A549 (cell line): Measurements from ENCODE around the gene ZNF382. TPM values are rescaled to one million over a fixed set of nuclear protein-coding genes. Genes with fewer than 3 reads are reported as not detected.

Source experiments
- ATAC-seq, 2 experiments: fragments of 200-7000 bp in 1 of 2; fragments of >200 bp in 1 of 2; cut with Nextera tagmentation in 1 of 2; cut with Tn5 transposase in 1 of 2; 3 replicates each; pipeline versions ENCODE4 v1.8.0 to v1.9.1; 2018 to 2020; ENCODE audit warnings: mild to moderate bottlenecking in 1 of 2, moderate library complexity in 1 of 2
- CTCF ChIA-PET: fragments of 300-600 bp; sonication (Branson Sonifier 250); formaldehyde crosslinking; extraction: SDS; loops from one replicate; lab custom pipeline; 2021; ENCODE audit warnings: antibody characterized with exemption, inconsistent platforms; lab: Yijun Ruan, JAX
- POLR2A ChIA-PET: fragments of 350-600 bp; formaldehyde crosslinking; extraction: SDS; loops from one replicate; lab custom pipeline; 2021; ENCODE audit warnings: antibody characterized with exemption, inconsistent platforms; lab: Yijun Ruan, JAX
- DNase-seq, 2 experiments: peaks; one replicate each; pipeline versions ENCODE4 v3.0.0 to v3.0.0-alpha.2; 2011 to 2016; ENCODE audit warnings: low read depth in 1 of 2, low spot score in 1 of 2
- FAIRE-seq: peaks from 2 replicates; lab custom pipeline; 2011; peaks lifted over from hg19 to GRCh38; lab: Jason Lieb, UNC
- H3K27ac ChIP-seq, 2 experiments: fragments of >200 bp; sonication (Bioruptor Twin); formaldehyde crosslinking; 3 replicates each; pipeline ENCODE4 v1.5.1; 2016 to 2017
- H3K4me1 ChIP-seq: fragments of >200 bp; sonication (Bioruptor Twin); formaldehyde crosslinking; 3 replicates; pipeline ENCODE4 v1.6.1; 2016
- H3K4me2 ChIP-seq: fragments of >200 bp; sonication (Bioruptor Twin); formaldehyde crosslinking; 3 replicates; pipeline ENCODE4 v1.6.1; 2016
- H3K4me3 ChIP-seq: fragments of >200 bp; sonication (Bioruptor Twin); formaldehyde crosslinking; 3 replicates; pipeline ENCODE4 v1.5.1; 2016
- H3K9me3 ChIP-seq: fragments of >200 bp; sonication (Bioruptor Twin); formaldehyde crosslinking; 3 replicates; pipeline ENCODE4 v1.6.1; 2016
- BCL3 ChIP-seq: fragments of >200 bp; sonication (Bioruptor Twin); formaldehyde crosslinking; IDR thresholded peaks from 3 replicates; pipeline ENCODE4 v1.6.1; 2016
- CBX8 ChIP-seq: fragments of 200-600 bp; sonication (generic); IDR thresholded peaks from 2 replicates; pipeline ENCODE4 v1.6.1; 2016
- CEBPB ChIP-seq, 2 experiments: fragments of >200 bp in 1 of 2; sonication (Bioruptor Twin) in 1 of 2; formaldehyde crosslinking in 1 of 2; IDR thresholded peaks; 2 replicates each; pipeline ENCODE4 v1.6.1; 2012 to 2016
- CTCF ChIP-seq: fragments of >200 bp; sonication (Bioruptor Twin); formaldehyde crosslinking; IDR thresholded peaks from 3 replicates; pipeline ENCODE4 v1.5.1; 2016
- EHF ChIP-seq: fragments of 250-450 bp; sonication (Bioruptor Pico); IDR thresholded peaks from 2 replicates; pipeline ENCODE4 v1.5.0; 2020; ENCODE audit warnings: mild to moderate bottlenecking
- FOSB ChIP-seq: fragments of 250-450 bp; sonication (Bioruptor Pico); IDR thresholded peaks from 2 replicates; pipeline ENCODE4 v1.5.0; 2020; ENCODE audit warnings: mild to moderate bottlenecking, moderate library complexity
- FOSL2 ChIP-seq, 2 experiments: fragments of 450-650 bp in 1 of 2; fragments of >200 bp in 1 of 2; sonication (Bioruptor Twin) in 1 of 2; formaldehyde crosslinking; IDR thresholded peaks; 2 replicates each; pipeline versions ENCODE4 v1.5.0 to v1.6.1; 2016 to 2020; ENCODE audit warnings: mild to moderate bottlenecking in 1 of 2, moderate library complexity in 1 of 2
- FOXS1 ChIP-seq: fragments of 250-450 bp; sonication (Bioruptor Pico); IDR thresholded peaks from 2 replicates; pipeline ENCODE4 v1.5.0; 2020; ENCODE audit warnings: mild to moderate bottlenecking, moderate library complexity
- GATA3 ChIP-seq: IDR thresholded peaks from 2 replicates; pipeline ENCODE4 v1.6.1; 2012; ENCODE audit warnings: borderline replicate concordance
- HOXA7 ChIP-seq: fragments of 250-450 bp; sonication (Bioruptor Pico); IDR thresholded peaks from 2 replicates; pipeline ENCODE4 v1.5.0; 2020; ENCODE audit warnings: mild to moderate bottlenecking, moderate library complexity
- HOXB13 ChIP-seq: fragments of 250-450 bp; sonication (Bioruptor Pico); IDR thresholded peaks from 2 replicates; pipeline ENCODE4 v1.5.0; 2020; ENCODE audit warnings: low read depth, mild to moderate bottlenecking, moderate library complexity
- HOXB5 ChIP-seq: fragments of 250-450 bp; sonication (Bioruptor Pico); IDR thresholded peaks from 2 replicates; pipeline ENCODE4 v1.5.0; 2020; ENCODE audit warnings: mild to moderate bottlenecking, moderate library complexity
- JUN ChIP-seq, 2 experiments: fragments of >200 bp; sonication (Bioruptor Twin); formaldehyde crosslinking; IDR thresholded peaks; 2 replicates in 1 of 2; 3 replicates in 1 of 2; pipeline ENCODE4 v1.6.1; 2016 to 2017
- KDM1A ChIP-seq: fragments of 200-600 bp; sonication (generic); IDR thresholded peaks from 2 replicates; pipeline ENCODE4 v1.6.1; 2016; ENCODE audit warnings: low read depth, mild to moderate bottlenecking
- MAZ ChIP-seq: fragments of 150-350 bp; IDR thresholded peaks from 2 replicates; pipeline ENCODE4 v1.6.1; 2014; ENCODE audit warnings: antibody characterized with exemption, low read depth, low read length, borderline replicate concordance
- MYC ChIP-seq: IDR thresholded peaks from 2 replicates; pipeline ENCODE4 v1.6.1; 2012; ENCODE audit warnings: mild to moderate bottlenecking, inconsistent platforms, low read length, improper control_type of control experiment, borderline replicate concordance
- NFE2L2 ChIP-seq: fragments of 150-350 bp; conservative IDR thresholded peaks from 2 replicates; pipeline ENCODE4 v1.6.1; 2014; ENCODE audit warnings: low read length
- NPAS2 ChIP-seq: fragments of 250-450 bp; sonication (Bioruptor Pico); IDR thresholded peaks from 2 replicates; pipeline ENCODE4 v1.8.0; 2022; ENCODE audit warnings: mild to moderate bottlenecking, moderate library complexity, borderline replicate concordance
- NR3C1 ChIP-seq: fragments of >200 bp; sonication (Bioruptor Twin); formaldehyde crosslinking; IDR thresholded peaks from 3 replicates; pipeline ENCODE4 v1.6.1; 2017
- PHF8 ChIP-seq: fragments of 200-600 bp; sonication (generic); IDR thresholded peaks from 2 replicates; pipeline ENCODE4 v1.6.1; 2016; ENCODE audit warnings: low read depth, mild to moderate bottlenecking, antibody characterized with exemption, moderate library complexity, borderline replicate concordance
- POLR2A ChIP-seq: IDR thresholded peaks from 2 replicates; pipeline ENCODE4 v1.6.1; 2012; ENCODE audit warnings: mild to moderate bottlenecking, low read length
- RAD21 ChIP-seq, 2 experiments: fragments of >200 bp in 1 of 2; sonication (Bioruptor Twin) in 1 of 2; formaldehyde crosslinking in 1 of 2; IDR thresholded peaks in 1 of 2; conservative IDR thresholded peaks in 1 of 2; 2 replicates in 1 of 2; 3 replicates in 1 of 2; pipeline ENCODE4 v1.6.1; 2012 to 2018; ENCODE audit warnings: inconsistent platforms in 1 of 2
- RARB ChIP-seq: fragments of 250-450 bp; sonication (Bioruptor Pico); IDR thresholded peaks from 2 replicates; pipeline ENCODE4 v1.8.0; 2021; ENCODE audit warnings: mild to moderate bottlenecking, moderate library complexity
- RFX5 ChIP-seq: fragments of 450-650 bp; IDR thresholded peaks from 2 replicates; pipeline ENCODE4 v1.7.1; 2014; ENCODE audit warnings: antibody characterized with exemption, mild to moderate bottlenecking, moderate library complexity
- RNF2 ChIP-seq: fragments of 200-600 bp; sonication (generic); IDR thresholded peaks from 2 replicates; pipeline ENCODE4 v1.6.1; 2016; ENCODE audit warnings: low read depth, mild to moderate bottlenecking, antibody characterized with exemption, moderate library complexity, borderline replicate concordance
- SREBF2 ChIP-seq: fragments of 450-650 bp; IDR thresholded peaks from 2 replicates; pipeline ENCODE4 v1.6.1; 2014; ENCODE audit warnings: mild to moderate bottlenecking, moderate library complexity
- TFCP2L1 ChIP-seq: fragments of 250-450 bp; sonication (Bioruptor Pico); IDR thresholded peaks from 2 replicates; pipeline ENCODE4 v1.5.0; 2021; ENCODE audit warnings: mild to moderate bottlenecking
- TP53 ChIP-seq: fragments of 250-450 bp; sonication (Bioruptor Pico); IDR thresholded peaks from 2 replicates; pipeline ENCODE4 v1.5.0; 2021; ENCODE audit warnings: mild to moderate bottlenecking, moderate library complexity
- USF2 ChIP-seq: fragments of 450-650 bp; IDR thresholded peaks from 2 replicates; pipeline ENCODE4 v1.6.1; 2014; ENCODE audit warnings: antibody characterized with exemption
- ZC3H11A ChIP-seq: fragments of 450-650 bp; IDR thresholded peaks from 2 replicates; pipeline ENCODE4 v1.6.1; 2014; ENCODE audit warnings: antibody characterized with exemption, mild to moderate bottlenecking
- ZFP36 ChIP-seq: fragments of 450-650 bp; IDR thresholded peaks from 2 replicates; pipeline ENCODE4 v1.6.1; 2014; ENCODE audit warnings: borderline replicate concordance; ENCODE audit not compliant: partially characterized antibody
- ZSCAN20 ChIP-seq: fragments of 250-450 bp; sonication (Bioruptor Pico); IDR thresholded peaks from 2 replicates; pipeline ENCODE4 v1.8.0; 2022; ENCODE audit warnings: mild to moderate bottlenecking, moderate library complexity
- WGBS: methylation state at CpG from one replicate; pipeline ENCODE4 v1.1.6; 2017; ENCODE audit errors: missing lambda C conversion rate; 5-methylcytosine and 5-hydroxymethylcytosine counted together
- polyA plus RNA-seq, 4 experiments: library from polyadenylated mRNA; depleted of rRNA in 3 of 4; stranded (reverse); fragments of >200 nt; fragmentation: RNase III in 1 of 4; extraction: RNeasy Plus Mini Kit Qiagen cat#74134 plus additional on column Dnase treatment in 1 of 4; gene quantifications; 2 replicates in 3 of 4; 3 replicates in 1 of 4; pipeline ENCODE4 v1.2.3, GENCODE V29; 2011 to 2017
- TF ChIP-seq, protein P1 (sequence below): fragments of 250-450 bp; sonication (Bioruptor Pico); IDR thresholded peaks from 2 replicates; pipeline ENCODE4 v1.5.0; 2021; ENCODE audit warnings: mild to moderate bottlenecking, moderate library complexity, borderline replicate concordance
- TF ChIP-seq, protein P2 (sequence below): fragments of 150-350 bp; IDR thresholded peaks from 2 replicates; pipeline ENCODE4 v1.6.1; 2014; ENCODE audit warnings: low read depth, mild to moderate bottlenecking, low read length

Gene ZNF382
- polyA plus RNA-seq, 2 of the 4 experiments (the other 2 are of a cell fraction) = 0.08 to 0.30 TPM

DNA sequence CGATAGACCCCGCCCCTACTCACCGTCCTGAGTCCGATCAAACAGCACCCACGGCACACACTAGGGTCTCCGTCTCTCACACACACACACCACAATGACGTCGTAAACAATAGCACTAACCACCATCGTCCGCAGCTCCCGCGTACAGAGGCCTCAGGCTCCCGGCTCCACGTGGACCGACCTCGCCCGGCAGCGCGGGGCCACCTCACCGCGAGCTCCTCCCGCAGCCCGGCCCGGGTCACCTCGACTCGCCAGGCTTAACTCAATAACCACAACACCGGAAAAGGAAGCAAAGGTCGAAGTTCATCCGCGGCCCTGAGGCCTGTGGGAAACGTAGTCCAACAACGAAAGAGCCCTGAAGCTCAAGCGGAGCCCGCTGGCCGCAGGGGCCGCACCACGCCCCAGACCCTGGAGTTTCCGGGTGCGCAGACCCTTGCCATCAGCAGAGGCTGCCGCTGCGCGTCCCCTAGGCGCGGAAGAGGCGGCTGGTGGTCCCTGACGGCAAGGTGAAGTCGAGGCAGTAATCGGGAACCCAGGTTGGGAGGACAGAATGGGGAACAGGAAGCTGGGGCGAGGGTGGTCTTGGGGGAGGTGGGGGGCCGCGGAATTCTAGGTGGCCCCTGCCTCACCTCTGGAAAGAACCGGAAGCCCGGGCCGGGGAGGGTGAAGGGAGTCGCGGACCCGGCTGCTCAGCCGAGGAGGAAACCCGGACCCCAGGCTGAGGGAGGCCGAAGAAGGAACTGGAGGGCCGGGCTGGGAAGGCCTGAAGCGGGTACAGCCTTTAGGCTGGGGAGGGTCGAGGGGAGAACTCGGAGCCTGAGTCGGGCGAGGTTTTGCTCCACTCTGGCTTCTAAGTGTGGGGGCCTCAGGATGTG, 31.9 kb upstream of the ZNF382 start, which contains the start of gene ZNF529:
ZNF529 (minus strand) TSS at position 273 of the 875 bp plus-strand sequence. CDS start 946 bp downstream, outside the sequence.
- H3K9me3 ChIP-seq = peaks cover 94% of the 10 kb centered on the region
- CTCF ChIA-PET = interaction anchor here (0.9 to 1.2 kb wide), 2 partner anchors 20 to 205 kb away, joined by 3 read pairs; no protein-coding TSS in a partner anchor
- H3K4me2 ChIP-seq = peak within 1 kb of the TSS; percentile 65
- POLR2A ChIA-PET = interaction anchor here (0.5 to 1.9 kb wide), 8 partner anchors 42 to 505 kb away, joined by 3 to 21 read pairs (median 6); partner anchors contain the start of genes ZNF146, ZNF260, ZNF420 and ZNF461
- ATAC-seq (peak; percentile 99), FAIRE-seq (peak; percentile 46), DNase-seq (peak; percentile 93 to 97)
- peak within 1 kb of the TSS; percentile 71 for H3K4me3 ChIP-seq
- peak within 1 kb of the TSS; percentile 72 to 86 for H3K27ac ChIP-seq
- no peaks in the 10 kb centered on the region for H3K4me1 ChIP-seq
- WGBS = 4% methylated on average over 64 of the region's 66 CpGs
- TF ChIP-seq NPAS2 (CRISPR knock-in tag) = no peak
- no peak for TF ChIP-seq FOSL2 (IDR thresholded peaks at IDR 0.05)
- TF ChIP-seq FOSL2 (CRISPR knock-in tag; IDR thresholded peaks at IDR 0.05) = no peak
- TF ChIP-seq, protein P1, sequence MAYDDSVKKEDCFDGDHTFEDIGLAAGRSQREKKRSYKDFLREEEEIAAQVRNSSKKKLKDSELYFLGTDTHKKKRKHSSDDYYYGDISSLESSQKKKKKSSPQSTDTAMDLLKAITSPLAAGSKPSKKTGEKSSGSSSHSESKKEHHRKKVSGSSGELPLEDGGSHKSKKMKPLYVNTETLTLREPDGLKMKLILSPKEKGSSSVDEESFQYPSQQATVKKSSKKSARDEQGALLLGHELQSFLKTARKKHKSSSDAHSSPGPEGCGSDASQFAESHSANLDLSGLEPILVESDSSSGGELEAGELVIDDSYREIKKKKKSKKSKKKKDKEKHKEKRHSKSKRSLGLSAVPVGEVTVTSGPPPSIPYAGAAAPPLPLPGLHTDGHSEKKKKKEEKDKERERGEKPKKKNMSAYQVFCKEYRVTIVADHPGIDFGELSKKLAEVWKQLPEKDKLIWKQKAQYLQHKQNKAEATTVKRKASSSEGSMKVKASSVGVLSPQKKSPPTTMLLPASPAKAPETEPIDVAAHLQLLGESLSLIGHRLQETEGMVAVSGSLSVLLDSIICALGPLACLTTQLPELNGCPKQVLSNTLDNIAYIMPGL (CRISPR knock-in tag) = 0 out of 2 replicates have a peak, but pooled peaks have one; percentile 53
- TF ChIP-seq ZSCAN20 (CRISPR knock-in tag) = no peak
- peak; percentile 85; the same call in 1 of the 2 replicates for TF ChIP-seq MYC
- peak; percentile 73; the same call in 1 of the 2 replicates for TF ChIP-seq PHF8
- TF ChIP-seq GATA3 = peak; percentile 59
- TF ChIP-seq CEBPB (IDR thresholded peaks at IDR 0.05) = no peak
- no peak for TF ChIP-seq RAD21 (conservative IDR thresholded peaks at IDR 0.05 in 1 of 2, IDR thresholded peaks at IDR 0.05 in 1 of 2)
- TF ChIP-seq FOSB (CRISPR knock-in tag) = no peak
- peak; percentile 39 to 77; a peak in 3 of 5 replicates for TF ChIP-seq JUN (IDR thresholded peaks at IDR 0.05)
- peak; percentile 84 for TF ChIP-seq HOXB5 (CRISPR knock-in tag)
- no peak for TF ChIP-seq NFE2L2
- TF ChIP-seq RNF2 = no peak
- peak; percentile 60 for TF ChIP-seq POLR2A
- TF ChIP-seq TP53 (CRISPR knock-in tag) = peak; percentile 87; the same call in 1 of the 2 replicates
- no peak for TF ChIP-seq SREBF2
- TF ChIP-seq ZFP36 = no peak
- no peak for TF ChIP-seq CTCF
- TF ChIP-seq ZC3H11A = no peak
- no peak for TF ChIP-seq BCL3
- TF ChIP-seq NR3C1 = no peak
- TF ChIP-seq KDM1A = no peak
- no peak for TF ChIP-seq MAZ
- TF ChIP-seq HOXB13 (CRISPR knock-in tag) = peak; percentile 60; the same call in 1 of the 2 replicates
- peak; percentile 48 for TF ChIP-seq USF2
- no peak for TF ChIP-seq HOXA7
- TF ChIP-seq FOXS1 = no peak
- TF ChIP-seq TFCP2L1 (CRISPR knock-in tag) = no peak
- no peak for TF ChIP-seq CBX8
- TF ChIP-seq EHF (CRISPR knock-in tag) = no peak; the same call in 1 of the 2 replicates
- TF ChIP-seq RFX5 = no peak
- TF ChIP-seq, protein P2, sequence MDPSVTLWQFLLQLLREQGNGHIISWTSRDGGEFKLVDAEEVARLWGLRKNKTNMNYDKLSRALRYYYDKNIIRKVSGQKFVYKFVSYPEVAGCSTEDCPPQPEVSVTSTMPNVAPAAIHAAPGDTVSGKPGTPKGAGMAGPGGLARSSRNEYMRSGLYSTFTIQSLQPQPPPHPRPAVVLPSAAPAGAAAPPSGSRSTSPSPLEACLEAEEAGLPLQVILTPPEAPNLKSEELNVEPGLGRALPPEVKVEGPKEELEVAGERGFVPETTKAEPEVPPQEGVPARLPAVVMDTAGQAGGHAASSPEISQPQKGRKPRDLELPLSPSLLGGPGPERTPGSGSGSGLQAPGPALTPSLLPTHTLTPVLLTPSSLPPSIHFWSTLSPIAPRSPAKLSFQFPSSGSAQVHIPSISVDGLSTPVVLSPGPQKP = no peak
- TF ChIP-seq RARB (CRISPR knock-in tag) = peak; percentile 48; the same call in 1 of the 2 replicates
